Activated B cell treated with CpG ODN at 0.5 μM for 24 hours (primary cell): Measurements from ENCODE around the gene BMP2K. TPM values are rescaled to one million over a fixed set of nuclear protein-coding genes. Genes with fewer than 3 reads are reported as not detected.
A peak's percentile ranks its signal among the peaks of the same experiment; 100 is the strongest.
"Not testable (repeated sequence)": the region's sequence is repeated elsewhere in the genome, so short reads cannot be mapped to it uniquely, and the experiment has no call there.

Source experiments
- ATAC-seq: fragments of 200-7000 bp; cut with Tn5 transposase; one replicate; pipeline ENCODE4 v1.10.0; 2021; ENCODE audit warnings: low read depth, mild to moderate bottlenecking, moderate library complexity
- CTCF ChIA-PET: fragments of 350-600 bp; sonication (Branson Sonifier 250); formaldehyde crosslinking; loops from one replicate; lab custom pipeline; 2021; ENCODE audit warnings: antibody characterized with exemption; lab: Charles Lee
- POLR2A ChIA-PET: fragments of 350-600 bp; sonication (Branson Sonifier 250); formaldehyde crosslinking; loops from one replicate; lab custom pipeline; 2021; ENCODE audit warnings: antibody characterized with exemption; lab: Charles Lee
- DNase-seq: peaks from one replicate; pipeline ENCODE4 v3.0.0; 2022
- H3K27ac Mint-ChIP-seq: one replicate; pipeline ENCODE4 v1.8.0; 2020; ENCODE audit warnings: mixed read lengths
- H3K27me3 Mint-ChIP-seq: one replicate; pipeline ENCODE4 v1.8.0; 2021; ENCODE audit warnings: mixed read lengths
- H3K36me3 Mint-ChIP-seq: one replicate; pipeline ENCODE4 v1.8.0; 2021; ENCODE audit warnings: low read depth, mixed read lengths
- H3K4me1 Mint-ChIP-seq: one replicate; pipeline ENCODE4 v1.8.0; 2021; ENCODE audit warnings: mixed read lengths
- H3K4me3 Mint-ChIP-seq: one replicate; pipeline ENCODE4 v1.8.0; 2020; ENCODE audit warnings: mild to moderate bottlenecking, mixed read lengths
- H3K9me3 Mint-ChIP-seq: one replicate; pipeline ENCODE4 v1.8.0; 2020; ENCODE audit warnings: mixed read lengths
- intact Hi-C: fragments of 100-400 bp; cut with micrococcal nuclease; formaldehyde crosslinking; loops from one replicate; pipeline ENCODE4 v1.15.1; 2024
- total RNA-seq: library from RNA; stranded (reverse); gene quantifications from 2 replicates; pipeline ENCODE4 v1.2.3, GENCODE V29; 2022
- TF ChIP-seq, protein P1 (sequence below): fragments of 200-600 bp; IDR thresholded peaks from one replicate; pipeline ENCODE4 v1.8.0; 2022; ENCODE audit warnings: antibody characterized with exemption, mild to moderate bottlenecking

Gene BMP2K
- total RNA-seq, 1 donor from 2014 or later, result 135 TPM

DNA sequence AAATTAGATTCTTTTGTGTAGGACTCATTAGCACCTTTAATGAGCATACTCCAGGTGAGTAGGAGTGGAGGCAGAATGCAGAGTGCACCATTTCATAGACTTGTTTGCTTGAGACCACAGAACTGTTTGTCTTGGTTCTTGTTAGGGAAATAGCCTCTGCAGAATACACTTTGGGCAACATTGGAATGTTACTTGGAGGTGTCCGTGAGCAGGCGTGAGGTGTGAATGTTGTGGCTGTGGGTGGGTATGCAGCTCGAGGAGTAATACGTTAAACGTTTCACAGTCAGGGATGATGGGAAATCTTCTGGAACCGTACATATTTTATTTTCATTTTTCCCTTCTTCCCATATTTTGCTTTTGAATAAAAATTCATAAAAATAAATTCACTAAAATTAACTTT lies 131.5 kb downstream of the BMP2K start:
- no peak for DNase-seq
- POLR2A ChIA-PET, result no interaction called here
- ATAC-seq, result no peak
- TF ChIP-seq, protein P1, sequence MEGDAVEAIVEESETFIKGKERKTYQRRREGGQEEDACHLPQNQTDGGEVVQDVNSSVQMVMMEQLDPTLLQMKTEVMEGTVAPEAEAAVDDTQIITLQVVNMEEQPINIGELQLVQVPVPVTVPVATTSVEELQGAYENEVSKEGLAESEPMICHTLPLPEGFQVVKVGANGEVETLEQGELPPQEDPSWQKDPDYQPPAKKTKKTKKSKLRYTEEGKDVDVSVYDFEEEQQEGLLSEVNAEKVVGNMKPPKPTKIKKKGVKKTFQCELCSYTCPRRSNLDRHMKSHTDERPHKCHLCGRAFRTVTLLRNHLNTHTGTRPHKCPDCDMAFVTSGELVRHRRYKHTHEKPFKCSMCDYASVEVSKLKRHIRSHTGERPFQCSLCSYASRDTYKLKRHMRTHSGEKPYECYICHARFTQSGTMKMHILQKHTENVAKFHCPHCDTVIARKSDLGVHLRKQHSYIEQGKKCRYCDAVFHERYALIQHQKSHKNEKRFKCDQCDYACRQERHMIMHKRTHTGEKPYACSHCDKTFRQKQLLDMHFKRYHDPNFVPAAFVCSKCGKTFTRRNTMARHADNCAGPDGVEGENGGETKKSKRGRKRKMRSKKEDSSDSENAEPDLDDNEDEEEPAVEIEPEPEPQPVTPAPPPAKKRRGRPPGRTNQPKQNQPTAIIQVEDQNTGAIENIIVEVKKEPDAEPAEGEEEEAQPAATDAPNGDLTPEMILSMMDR, result no peak
- CTCF ChIA-PET, result no interaction called here
- intact Hi-C loops, result no loop called here
- no peak overlapping the region for H3K27ac Mint-ChIP-seq
- H3K4me1 Mint-ChIP-seq, result peaks cover 1% of the 10 kb centered on the region
- peaks cover 62% of the 10 kb centered on the region for H3K36me3 Mint-ChIP-seq
- H3K4me3 Mint-ChIP-seq, result no peak overlapping the region
- no peaks in the 10 kb centered on the region for H3K27me3 Mint-ChIP-seq
- H3K9me3 Mint-ChIP-seq, result no peaks in the 10 kb centered on the region

DNA sequence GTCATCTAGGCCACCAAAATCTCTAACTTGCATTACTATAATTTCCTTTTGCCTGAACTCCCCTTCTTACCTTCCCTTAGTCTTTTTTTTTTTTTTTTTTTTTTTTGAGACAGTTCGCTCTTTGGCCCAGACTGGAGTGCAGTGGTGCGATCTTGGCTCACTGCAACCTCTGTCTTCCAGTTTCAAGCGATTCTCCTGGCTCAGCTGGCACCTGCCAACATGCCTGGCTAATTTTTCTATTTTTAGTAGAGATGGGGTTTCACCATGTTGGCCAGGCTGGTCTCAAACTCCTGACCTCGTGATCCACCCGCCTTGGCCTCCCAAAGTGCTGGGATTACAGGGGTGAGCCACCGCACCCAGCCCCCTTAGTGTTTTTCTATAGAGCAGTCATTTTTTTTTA lies 132.8 kb downstream of the BMP2K start:
- H3K27ac Mint-ChIP-seq, H3K27me3 Mint-ChIP-seq, POLR2A ChIA-PET, H3K4me1 Mint-ChIP-seq, DNase-seq, ATAC-seq, H3K4me3 Mint-ChIP-seq, CTCF ChIA-PET, intact Hi-C loops, H3K9me3 Mint-ChIP-seq: not testable (repeated sequence)
- H3K36me3 Mint-ChIP-seq, result peaks cover 57% of the 10 kb centered on the region

DNA sequence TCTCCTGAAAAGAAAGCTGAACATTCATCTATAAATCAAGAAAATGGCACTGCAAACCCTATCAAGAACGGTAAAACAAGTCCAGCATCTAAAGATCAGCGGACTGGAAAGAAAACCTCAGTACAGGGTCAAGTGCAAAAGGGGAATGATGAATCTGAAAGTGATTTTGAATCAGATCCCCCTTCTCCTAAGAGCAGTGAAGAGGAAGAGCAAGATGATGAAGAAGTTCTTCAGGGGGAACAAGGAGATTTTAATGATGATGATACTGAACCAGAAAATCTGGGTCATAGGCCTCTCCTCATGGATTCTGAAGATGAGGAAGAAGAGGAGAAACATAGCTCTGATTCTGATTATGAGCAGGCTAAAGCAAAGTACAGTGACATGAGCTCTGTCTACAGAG lies 134.5 kb downstream of the BMP2K start:
- ATAC-seq (no peak), DNase-seq (no peak)
- H3K27ac Mint-ChIP-seq, result peak overlapping the region; percentile 31
- H3K4me3 Mint-ChIP-seq, result no peak overlapping the region
- ChIA-PET POLR2A (no interaction called here), CTCF (no interaction called here)
- H3K4me1 Mint-ChIP-seq, result peaks cover 1% of the 10 kb centered on the region
- intact Hi-C loops, result no loop called here
- H3K9me3 Mint-ChIP-seq, result no peaks in the 10 kb centered on the region
- TF ChIP-seq, protein P1, result no peak
- H3K36me3 Mint-ChIP-seq, result peaks cover 66% of the 10 kb centered on the region
- no peaks in the 10 kb centered on the region for H3K27me3 Mint-ChIP-seq

DNA sequence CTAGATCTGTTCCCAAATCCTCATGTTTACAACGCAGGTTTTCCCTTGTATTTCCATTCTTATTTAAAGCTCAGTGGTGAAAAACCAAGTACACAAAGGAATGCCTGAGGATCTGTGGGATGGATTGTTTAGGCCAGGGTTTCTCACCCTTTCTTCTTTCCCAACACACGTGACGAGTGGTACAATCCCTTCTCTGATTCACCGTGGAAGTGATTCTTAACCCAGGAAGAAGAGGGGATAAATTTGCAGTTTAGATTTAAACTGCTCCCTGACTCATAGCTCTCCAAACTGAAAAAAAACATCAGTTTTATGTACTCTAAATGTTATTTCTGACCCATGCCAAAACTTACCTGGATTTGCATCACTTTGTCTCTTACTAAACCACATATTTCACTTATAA lies 146.1 kb downstream of the BMP2K start:
- Mint-ChIP-seq H3K4me3 (no peak overlapping the region), H3K4me1 (peaks cover 6% of the 10 kb centered on the region), H3K27me3 (no peaks in the 10 kb centered on the region), H3K27ac (no peak overlapping the region), H3K36me3 (peaks cover 33% of the 10 kb centered on the region), H3K9me3 (no peaks in the 10 kb centered on the region)
- ChIA-PET CTCF (interaction anchor here (0.8 to 1.1 kb wide), 2 partner anchors 8 to 962 kb away, joined by 3 to 6 read pairs; no protein-coding TSS in a partner anchor), POLR2A (interaction anchor here (0.6 to 0.9 kb wide), 2 partner anchors 7 to 16 kb away, joined by 3 to 4 read pairs; no protein-coding TSS in a partner anchor)
- ATAC-seq (no peak), DNase-seq (no peak)
- TF ChIP-seq, protein P1, result no peak
- intact Hi-C loops, result no loop called here

DNA sequence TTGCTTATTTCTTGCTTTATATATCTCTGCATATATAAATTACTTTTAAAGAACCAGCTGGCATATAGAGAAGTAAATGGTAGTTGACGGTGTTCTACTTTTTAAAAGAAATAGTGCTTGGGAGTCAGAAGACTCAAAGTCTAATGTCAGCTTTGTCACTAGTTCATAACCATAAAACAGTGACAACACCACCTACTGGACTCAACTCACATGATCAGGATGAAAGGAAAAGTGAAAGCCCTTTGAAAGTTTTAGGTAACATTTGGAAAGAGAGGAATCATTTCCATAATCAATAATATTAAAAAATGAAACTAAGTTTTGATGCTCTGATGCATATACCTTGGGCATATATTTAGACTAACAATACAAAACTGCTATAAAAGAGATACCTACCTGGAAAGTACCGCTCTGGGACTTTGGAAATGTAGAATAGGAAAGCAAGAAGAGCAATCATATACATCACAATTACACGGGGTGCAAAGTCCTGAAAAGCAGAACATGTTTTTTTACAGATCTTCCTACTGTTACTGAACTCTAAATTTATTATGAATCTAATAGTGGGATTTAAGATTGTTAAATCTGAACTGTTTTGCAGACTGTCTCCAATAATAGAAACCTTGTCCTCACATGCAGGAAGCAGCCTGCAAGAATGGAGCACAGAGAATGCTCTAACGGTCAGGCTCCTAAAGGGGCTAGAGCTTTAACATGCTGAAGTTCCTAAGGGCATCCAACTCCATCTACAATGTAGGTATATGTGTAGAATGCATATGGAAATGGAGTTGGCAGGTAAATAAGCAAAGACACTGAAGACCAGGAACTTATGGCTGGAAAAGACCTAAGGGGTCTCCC lies 147.5 kb downstream of the BMP2K start:
- ATAC-seq, result no peak

More for the DNA sequence above, 147.5 kb downstream of the BMP2K start:
- no peaks in the 10 kb centered on the region for H3K27me3 Mint-ChIP-seq
- POLR2A ChIA-PET, result no interaction called here
- peaks cover 44% of the 10 kb centered on the region for H3K36me3 Mint-ChIP-seq
- no peak overlapping the region for H3K27ac Mint-ChIP-seq
- no peaks in the 10 kb centered on the region for H3K9me3 Mint-ChIP-seq
- H3K4me1 Mint-ChIP-seq, result peaks cover 6% of the 10 kb centered on the region
- H3K4me3 Mint-ChIP-seq, result no peak overlapping the region
- no peak for DNase-seq
- TF ChIP-seq, protein P1, result no peak
- intact Hi-C loops, result loop anchor here (1.0 kb wide), 1 partner anchor 964 kb away; no protein-coding TSS in a partner anchor
- CTCF ChIA-PET, result interaction anchor here (1.1 kb wide), 1 partner anchor 10 kb away, joined by 3 read pairs; no protein-coding TSS in a partner anchor
